Measurements from ENCODE around the gene RNF141. TPM values are rescaled to one million over a fixed set of nuclear protein-coding genes. Genes with fewer than 3 reads are reported as not detected.

The RNF141 gene, protein sequence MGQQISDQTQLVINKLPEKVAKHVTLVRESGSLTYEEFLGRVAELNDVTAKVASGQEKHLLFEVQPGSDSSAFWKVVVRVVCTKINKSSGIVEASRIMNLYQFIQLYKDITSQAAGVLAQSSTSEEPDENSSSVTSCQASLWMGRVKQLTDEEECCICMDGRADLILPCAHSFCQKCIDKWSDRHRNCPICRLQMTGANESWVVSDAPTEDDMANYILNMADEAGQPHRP
- total RNA-seq, result 10 to 100 TPM; 16.3 to 20.7 (median 18.4) TPM

DNA sequence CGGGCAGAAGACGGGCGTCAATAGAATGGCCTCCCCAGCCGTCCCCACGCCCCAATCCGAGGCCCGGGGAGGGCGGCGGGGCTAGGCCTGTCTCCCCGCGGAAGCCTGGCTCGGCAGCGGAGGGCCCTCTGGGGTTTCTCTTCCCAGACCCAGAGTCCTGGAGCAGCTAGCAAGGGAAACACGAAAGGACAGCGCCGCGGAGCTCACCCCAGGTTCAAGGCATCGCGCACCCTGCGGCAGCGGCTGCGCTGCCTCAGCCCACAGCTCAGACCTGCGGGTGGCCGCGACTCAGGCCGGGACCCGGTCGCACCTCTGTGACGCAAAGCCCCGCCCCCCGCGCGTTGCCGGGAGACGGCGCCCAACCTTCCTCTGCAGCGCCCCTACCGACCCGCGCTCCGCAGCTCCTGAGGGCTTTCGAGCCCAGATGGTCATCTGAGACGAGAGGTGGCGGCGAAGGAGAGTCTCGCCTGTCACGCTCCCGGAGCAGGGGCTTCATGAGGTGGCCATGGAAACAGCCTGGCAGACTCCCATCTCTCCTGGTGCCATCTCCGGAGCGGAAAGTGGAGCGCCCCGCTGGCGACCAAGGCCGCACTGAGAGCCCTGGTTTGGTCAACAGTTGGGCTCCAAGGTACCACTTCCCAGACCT is at the start of gene RNF141:
Gene RNF141, minus strand, starts transcription at position 273 of the 646 bp plus-strand sequence. CDS start 7,029 bp downstream, outside the sequence.
- ATAC-seq, result peak; percentile 98 to 99

DNA sequence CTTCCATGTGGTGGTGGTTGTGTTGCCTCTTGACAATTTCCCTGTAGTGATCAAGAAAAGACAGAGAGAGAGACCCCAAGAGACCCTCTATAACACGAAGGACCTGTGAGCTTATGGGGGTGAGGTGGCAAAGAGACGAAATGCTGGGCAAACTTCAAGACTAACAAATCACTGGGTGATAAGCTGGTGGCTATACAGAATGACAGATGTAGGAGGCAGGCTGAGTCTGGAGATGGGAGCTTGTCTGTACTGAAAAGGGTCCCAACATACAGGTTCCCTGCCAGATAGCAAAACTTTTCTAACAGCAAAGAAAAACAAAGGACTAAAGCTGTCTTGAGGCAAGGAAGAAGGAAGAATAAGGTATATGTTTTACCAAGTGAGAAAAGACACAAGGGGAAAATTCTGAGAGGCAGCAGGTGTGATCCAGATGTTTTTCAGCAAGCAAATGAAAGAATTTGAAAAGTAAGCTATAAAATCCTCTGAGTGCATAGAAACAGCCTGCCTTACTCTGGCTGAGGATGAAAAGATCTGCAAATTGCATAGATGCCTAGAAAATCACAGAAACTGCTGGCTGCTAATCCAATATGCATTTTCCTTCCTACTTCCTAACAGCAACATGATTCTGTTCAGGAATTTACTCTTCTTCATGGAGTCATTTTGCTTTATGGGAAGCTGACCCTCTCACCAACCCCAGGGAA is 49.4 kb upstream of the RNF141 start:
- Mint-ChIP-seq H3K36me3 (ENCODE audit: insufficient read depth) (no peaks in the 10 kb centered on the region), H3K4me1 (ENCODE audit: low read depth) (no peaks in the 10 kb centered on the region), H3K9me3 (no peaks in the 10 kb centered on the region), H3K27me3 (ENCODE audit: low read depth) (peaks cover 5% of the 10 kb centered on the region), H3K4me3 (no peak overlapping the region)
- DNase-seq, result no peak
- ATAC-seq, result no peak

More for the DNA sequence above, at the start of gene RNF141:
- Mint-ChIP-seq H3K36me3 (ENCODE audit: insufficient read depth) (no peaks in the 10 kb centered on the region), H3K4me3 (peak within 1 kb of the TSS; percentile 91), H3K27me3 (ENCODE audit: low read depth) (peaks cover 3% of the 10 kb centered on the region), H3K9me3 (no peaks in the 10 kb centered on the region), H3K4me1 (ENCODE audit: low read depth) (peaks cover 20% of the 10 kb centered on the region)
- peak; percentile 95 for DNase-seq

DNA sequence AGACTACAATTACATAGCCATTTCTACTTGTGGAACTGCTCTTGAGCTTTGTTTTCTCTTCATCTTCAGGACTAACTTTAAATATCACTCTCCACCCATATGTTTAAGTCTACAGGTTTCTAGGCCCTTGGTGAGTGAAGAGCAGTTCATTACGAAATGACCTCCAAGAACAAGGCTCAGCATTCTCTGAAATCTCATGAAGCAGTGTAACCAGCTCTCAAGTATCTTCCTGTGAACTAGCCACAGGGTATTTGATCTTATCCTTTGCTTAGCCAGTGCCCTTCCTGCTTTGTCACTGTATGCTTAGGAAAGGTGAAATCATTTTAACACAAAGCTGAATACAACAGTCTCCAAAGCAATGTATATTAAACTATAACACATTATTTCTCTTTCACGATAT is 47.9 kb upstream of the RNF141 start:
- Mint-ChIP-seq H3K9me3 (no peaks in the 10 kb centered on the region), H3K4me1 (ENCODE audit: low read depth) (no peaks in the 10 kb centered on the region), H3K36me3 (ENCODE audit: insufficient read depth) (no peaks in the 10 kb centered on the region), H3K4me3 (no peak overlapping the region), H3K27me3 (ENCODE audit: low read depth) (peaks cover 5% of the 10 kb centered on the region)
- no peak for ATAC-seq
- no peak for DNase-seq

DNA sequence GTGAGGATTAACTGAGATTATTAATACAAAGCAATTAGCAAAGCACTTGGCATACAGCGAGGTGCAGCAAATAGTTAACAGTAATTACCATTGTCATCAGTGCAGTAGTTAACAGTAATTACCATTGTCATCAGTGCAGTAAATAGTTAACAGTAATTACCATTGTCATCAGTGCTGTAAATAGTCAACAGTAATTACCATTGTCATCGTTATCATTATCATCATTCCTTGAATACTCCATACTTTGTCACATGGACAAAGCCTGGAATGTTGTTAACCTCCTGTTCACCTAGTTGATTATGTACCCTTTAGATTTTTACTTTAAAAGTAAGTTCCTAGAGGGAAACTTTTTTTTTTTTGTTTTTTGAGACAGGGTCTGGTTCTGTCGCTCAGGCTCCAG is 47.0 kb upstream of the RNF141 start:
- Mint-ChIP-seq H3K9me3 (no peaks in the 10 kb centered on the region), H3K4me3 (no peak overlapping the region), H3K27me3 (ENCODE audit: low read depth) (peaks cover 5% of the 10 kb centered on the region), H3K36me3 (ENCODE audit: insufficient read depth) (no peaks in the 10 kb centered on the region), H3K4me1 (ENCODE audit: low read depth) (no peaks in the 10 kb centered on the region)
- no peak for ATAC-seq
- DNase-seq, result no peak

DNA sequence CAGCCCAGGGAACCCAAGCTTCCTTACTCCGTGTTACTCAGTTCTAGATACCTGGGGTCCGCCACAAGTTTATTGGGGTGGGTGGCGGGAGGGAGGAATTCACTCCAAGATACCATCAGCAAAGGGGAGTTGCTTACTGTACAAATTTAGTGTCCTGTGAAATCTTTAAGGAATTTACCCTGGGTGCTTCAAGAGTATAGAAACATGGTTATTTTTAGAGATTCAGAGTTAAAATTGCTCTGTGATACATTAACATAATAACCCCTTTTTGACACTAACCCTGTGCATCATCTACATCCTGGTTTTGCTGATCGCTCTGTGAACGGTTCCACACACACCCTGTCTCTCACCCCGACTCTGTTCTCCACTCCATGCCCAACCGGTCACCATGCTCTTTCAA is 46.4 kb upstream of the RNF141 start:
- no peak overlapping the region for H3K4me3 Mint-ChIP-seq
- DNase-seq, result no peak
- no peaks in the 10 kb centered on the region for H3K4me1 Mint-ChIP-seq (ENCODE audit: low read depth)
- no peaks in the 10 kb centered on the region for H3K36me3 Mint-ChIP-seq (ENCODE audit: insufficient read depth)
- H3K27me3 Mint-ChIP-seq (ENCODE audit: low read depth), result peaks cover 5% of the 10 kb centered on the region
- no peak for ATAC-seq
- H3K9me3 Mint-ChIP-seq, result no peaks in the 10 kb centered on the region

DNA sequence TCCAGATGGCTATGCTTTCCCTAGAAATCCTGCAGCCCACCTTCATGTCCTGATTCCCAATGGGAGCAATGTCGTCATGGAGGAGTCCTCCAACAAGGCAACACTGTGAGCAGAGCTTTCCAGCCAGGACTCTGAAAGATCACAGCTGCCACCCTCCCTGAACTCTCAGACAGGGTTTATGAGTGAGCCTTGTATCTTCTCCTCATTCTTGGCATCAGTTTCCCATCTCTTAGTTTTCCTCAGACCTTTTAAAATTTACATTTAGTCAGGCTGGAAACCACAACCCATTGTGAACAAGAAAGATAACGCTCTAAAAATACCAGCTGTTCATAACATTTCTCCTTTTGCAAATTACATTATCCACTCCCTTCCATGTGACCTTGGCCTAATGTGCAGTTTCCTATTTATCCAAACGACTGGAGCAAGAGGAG is 43.1 kb upstream of the RNF141 start:
- Mint-ChIP-seq H3K4me3 (no peak overlapping the region), H3K36me3 (ENCODE audit: insufficient read depth) (no peaks in the 10 kb centered on the region), H3K4me1 (ENCODE audit: low read depth) (no peaks in the 10 kb centered on the region), H3K27me3 (ENCODE audit: low read depth) (peaks cover 2% of the 10 kb centered on the region), H3K9me3 (no peaks in the 10 kb centered on the region)
- no peak for ATAC-seq
- no peak for DNase-seq

DNA sequence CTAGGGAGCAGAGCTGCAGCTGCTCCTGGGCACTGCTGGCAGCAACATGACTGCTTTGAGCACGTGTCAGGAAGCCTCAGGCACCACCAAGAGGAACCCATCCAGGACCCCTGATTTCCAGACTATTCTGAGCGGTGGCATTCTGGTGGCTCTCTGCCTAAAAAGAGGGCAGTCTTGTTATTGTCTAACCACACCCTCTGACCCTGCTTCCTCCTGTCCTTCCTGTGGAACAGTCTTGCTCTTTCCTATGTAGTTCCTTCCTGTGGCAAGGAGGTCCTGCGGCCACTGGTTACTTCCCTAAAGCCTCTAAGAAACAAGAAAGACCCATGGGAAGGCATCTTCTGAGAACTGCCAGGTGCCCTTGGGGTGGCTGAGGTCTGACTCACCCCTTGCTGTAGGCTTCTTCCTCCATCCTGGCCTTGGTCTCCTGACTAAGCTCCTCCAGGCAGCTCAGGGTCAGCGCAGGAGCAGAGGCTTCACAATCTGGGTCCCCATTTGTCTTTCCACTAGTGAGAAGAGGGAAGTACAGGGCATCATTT is 40.6 kb upstream of the RNF141 start:
- Mint-ChIP-seq H3K36me3 (ENCODE audit: insufficient read depth) (no peaks in the 10 kb centered on the region), H3K9me3 (no peaks in the 10 kb centered on the region), H3K4me3 (no peak overlapping the region), H3K4me1 (ENCODE audit: low read depth) (no peaks in the 10 kb centered on the region), H3K27me3 (ENCODE audit: low read depth) (no peaks in the 10 kb centered on the region)
- DNase-seq, result no peak
- no peak for ATAC-seq

DNA sequence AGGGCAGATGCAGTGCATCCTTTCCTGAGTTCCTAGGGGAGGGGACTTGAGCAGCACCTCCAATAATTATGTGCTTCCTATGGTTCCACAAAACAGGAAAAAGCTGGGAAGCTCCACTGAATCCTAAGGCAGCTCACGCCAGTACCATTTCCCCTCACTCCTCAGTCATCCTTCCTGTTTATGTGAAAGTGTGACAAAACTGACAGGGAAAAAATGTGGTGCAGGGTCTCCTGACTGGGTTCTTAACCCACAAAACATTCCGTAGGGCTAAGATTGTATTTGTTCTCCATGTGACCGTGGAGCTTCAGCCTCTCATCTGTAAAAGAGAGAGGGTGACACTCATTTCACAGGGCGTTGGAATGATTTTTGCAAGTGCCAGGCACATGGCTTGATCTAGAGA is 39.6 kb upstream of the RNF141 start:
- Mint-ChIP-seq H3K36me3 (ENCODE audit: insufficient read depth) (no peaks in the 10 kb centered on the region), H3K9me3 (no peaks in the 10 kb centered on the region), H3K27me3 (ENCODE audit: low read depth) (no peaks in the 10 kb centered on the region), H3K4me1 (ENCODE audit: low read depth) (no peaks in the 10 kb centered on the region), H3K4me3 (no peak overlapping the region)
- DNase-seq (no peak), ATAC-seq (no peak)

DNA sequence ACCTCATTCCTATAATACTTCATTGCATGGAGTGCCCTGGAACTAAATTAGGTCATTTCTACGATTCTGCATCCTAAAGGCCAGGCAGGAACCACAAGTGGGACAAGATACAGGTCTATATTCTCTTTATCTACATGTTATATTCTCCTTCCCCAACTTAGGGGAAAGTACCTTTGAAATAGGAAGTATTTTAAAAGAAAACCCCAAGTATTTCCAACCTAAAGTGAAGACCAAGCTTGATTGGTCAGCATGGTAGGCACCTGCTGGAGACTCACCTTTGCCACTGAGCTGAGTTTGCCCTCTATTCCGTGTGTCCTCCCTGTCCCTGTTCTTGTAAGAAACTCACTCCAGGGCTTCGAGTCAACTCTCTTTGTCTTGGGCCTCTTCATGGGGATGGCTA is 38.7 kb upstream of the RNF141 start:
- H3K4me1 Mint-ChIP-seq (ENCODE audit: low read depth), result no peaks in the 10 kb centered on the region
- no peaks in the 10 kb centered on the region for H3K27me3 Mint-ChIP-seq (ENCODE audit: low read depth)
- H3K4me3 Mint-ChIP-seq, result no peak overlapping the region
- DNase-seq (no peak), ATAC-seq (no peak)
- H3K9me3 Mint-ChIP-seq, result no peaks in the 10 kb centered on the region
- no peaks in the 10 kb centered on the region for H3K36me3 Mint-ChIP-seq (ENCODE audit: insufficient read depth)

DNA sequence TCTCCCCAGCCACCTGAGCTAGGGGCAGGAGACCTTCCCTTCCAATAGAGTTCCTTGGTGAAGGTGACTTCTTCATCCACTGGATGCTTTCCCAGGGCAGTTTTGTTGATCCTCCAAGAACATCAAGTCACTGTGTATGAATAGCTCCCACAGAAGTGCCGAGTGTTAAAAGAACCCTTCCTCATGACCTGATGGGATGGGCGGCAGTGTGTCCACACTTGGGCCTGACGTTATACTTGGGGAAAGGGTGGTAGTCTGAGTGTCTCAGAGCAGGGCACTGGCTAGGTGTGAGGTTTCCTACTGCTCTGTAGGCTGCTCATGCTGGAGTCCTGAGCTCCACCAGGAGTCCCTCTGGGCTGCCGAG is 35.0 kb upstream of the RNF141 start:
- no peaks in the 10 kb centered on the region for H3K9me3 Mint-ChIP-seq
- H3K27me3 Mint-ChIP-seq (ENCODE audit: low read depth), result peaks cover 4% of the 10 kb centered on the region
- no peaks in the 10 kb centered on the region for H3K36me3 Mint-ChIP-seq (ENCODE audit: insufficient read depth)
- DNase-seq (no peak), ATAC-seq (no peak)
- H3K4me1 Mint-ChIP-seq (ENCODE audit: low read depth), result no peaks in the 10 kb centered on the region
- H3K4me3 Mint-ChIP-seq, result no peak overlapping the region

DNA sequence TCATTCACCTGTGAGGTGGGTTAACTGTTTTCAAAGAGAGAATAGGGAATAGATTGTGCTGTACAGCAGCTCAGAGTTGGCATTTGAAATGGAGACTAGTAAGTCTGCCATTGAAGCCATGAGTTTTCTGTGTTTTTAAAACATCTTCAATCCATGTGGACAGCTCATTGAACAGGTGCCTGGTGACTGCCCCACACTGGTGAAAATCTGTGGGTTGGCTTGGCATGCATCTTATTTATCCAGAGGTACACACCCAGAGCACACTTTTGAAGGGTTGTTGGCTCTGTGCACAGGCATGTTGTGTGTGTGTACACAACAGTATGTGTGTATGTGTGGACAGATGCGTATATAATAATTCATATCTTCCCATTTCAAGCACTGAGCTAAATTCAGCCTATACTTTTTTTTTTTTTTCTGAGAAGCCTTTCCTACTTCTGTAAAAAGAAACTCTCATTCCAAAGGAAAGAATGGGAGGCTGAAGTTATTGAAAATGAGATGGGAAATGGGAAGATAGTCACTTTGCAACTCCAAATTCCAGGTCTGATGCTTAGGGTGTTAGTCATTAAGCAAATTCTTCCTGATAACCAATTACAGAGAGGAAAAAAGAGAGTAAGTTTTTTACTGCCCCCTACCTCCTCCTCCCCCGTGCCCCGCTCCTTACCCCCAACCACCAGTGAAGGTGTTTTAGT is 34.5 kb upstream of the RNF141 start:
- H3K27me3 Mint-ChIP-seq (ENCODE audit: low read depth), result peaks cover 4% of the 10 kb centered on the region
- no peaks in the 10 kb centered on the region for H3K4me1 Mint-ChIP-seq (ENCODE audit: low read depth)
- no peak for DNase-seq
- no peaks in the 10 kb centered on the region for H3K36me3 Mint-ChIP-seq (ENCODE audit: insufficient read depth)
- H3K4me3 Mint-ChIP-seq, result no peak overlapping the region
- no peaks in the 10 kb centered on the region for H3K9me3 Mint-ChIP-seq
- no peak for ATAC-seq

DNA sequence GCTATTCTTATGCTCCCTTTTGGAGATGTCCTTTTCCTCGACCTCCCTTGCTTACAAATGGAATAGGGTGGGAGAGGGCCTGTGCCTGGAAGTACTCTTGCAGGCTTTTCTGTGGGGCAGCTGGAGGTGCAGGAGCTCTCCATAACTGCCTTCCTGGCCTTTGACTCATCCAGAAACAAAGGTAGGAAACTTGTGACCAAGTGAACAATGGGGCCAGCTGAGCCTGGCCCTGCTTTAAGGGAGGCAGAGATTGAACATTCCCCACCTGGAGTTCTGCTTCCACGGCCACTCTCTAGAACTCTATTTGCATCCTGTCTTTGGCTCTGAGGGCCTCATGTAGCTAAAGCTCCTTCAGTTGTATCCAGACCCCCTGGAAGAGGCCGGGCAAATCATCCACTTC is 32.6 kb upstream of the RNF141 start:
- ATAC-seq (no peak), DNase-seq (no peak)
- H3K9me3 Mint-ChIP-seq, result no peaks in the 10 kb centered on the region
- no peaks in the 10 kb centered on the region for H3K36me3 Mint-ChIP-seq (ENCODE audit: insufficient read depth)
- H3K4me1 Mint-ChIP-seq (ENCODE audit: low read depth), result no peaks in the 10 kb centered on the region
- H3K4me3 Mint-ChIP-seq, result no peak overlapping the region
- peaks cover 4% of the 10 kb centered on the region for H3K27me3 Mint-ChIP-seq (ENCODE audit: low read depth)

DNA sequence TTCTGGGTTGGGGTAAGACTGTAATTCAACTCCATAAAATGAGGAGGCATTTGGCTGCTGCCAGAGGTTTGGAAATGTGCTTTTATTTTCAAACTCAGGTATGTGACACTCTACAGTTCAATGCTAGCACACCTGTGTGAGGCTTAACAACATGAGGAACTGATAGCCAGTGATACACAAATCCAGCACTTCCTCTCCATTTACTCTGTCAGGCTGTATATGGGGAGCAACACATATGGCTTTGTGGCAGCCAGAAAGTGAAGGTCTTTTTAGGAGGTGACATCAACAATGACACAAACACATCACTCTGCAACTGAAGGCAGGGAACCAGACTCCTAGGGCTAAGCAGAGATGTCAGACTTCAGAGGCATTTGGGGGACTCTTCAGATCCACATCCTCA is 32.0 kb upstream of the RNF141 start:
- H3K9me3 Mint-ChIP-seq, result no peaks in the 10 kb centered on the region
- ATAC-seq, result no peak
- no peak for DNase-seq
- peaks cover 4% of the 10 kb centered on the region for H3K27me3 Mint-ChIP-seq (ENCODE audit: low read depth)
- no peak overlapping the region for H3K4me3 Mint-ChIP-seq
- no peaks in the 10 kb centered on the region for H3K36me3 Mint-ChIP-seq (ENCODE audit: insufficient read depth)
- no peaks in the 10 kb centered on the region for H3K4me1 Mint-ChIP-seq (ENCODE audit: low read depth)

DNA sequence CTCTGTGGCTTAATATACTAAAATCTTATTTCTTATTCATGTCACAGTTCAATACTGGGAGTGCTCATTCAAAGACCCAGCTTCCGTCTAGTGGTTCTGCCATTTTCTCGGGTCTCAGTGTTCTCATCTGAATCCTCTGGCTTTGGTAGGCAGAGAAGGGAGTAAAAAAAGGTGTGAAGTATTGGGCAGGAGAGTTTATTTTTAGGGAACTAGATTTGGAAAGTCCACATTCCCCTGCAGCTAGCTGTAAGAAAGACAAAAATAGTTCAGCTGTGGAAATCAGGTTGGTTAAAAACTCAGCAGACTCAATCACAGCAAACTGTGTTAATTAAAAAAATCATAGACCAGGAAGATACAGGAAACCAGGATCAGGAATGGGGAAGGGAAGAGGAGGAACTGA is 31.5 kb upstream of the RNF141 start:
- ATAC-seq (no peak), DNase-seq (no peak)
- no peaks in the 10 kb centered on the region for H3K4me1 Mint-ChIP-seq (ENCODE audit: low read depth)
- H3K27me3 Mint-ChIP-seq (ENCODE audit: low read depth), result peaks cover 4% of the 10 kb centered on the region
- no peaks in the 10 kb centered on the region for H3K9me3 Mint-ChIP-seq
- H3K36me3 Mint-ChIP-seq (ENCODE audit: insufficient read depth), result no peaks in the 10 kb centered on the region
- no peak overlapping the region for H3K4me3 Mint-ChIP-seq

Measured in activated T-cell treated with anti-CD3 and anti-CD28 coated beads, Interleukin-2, amount 50 U/mL, for 4 hours (primary cell).